Activated CD4-positive, CD25-positive, alpha-beta regulatory T cell treated with anti-CD3 and anti-CD28 coated beads, Interleukin-2, amount 50 U/mL, for 72 hours (primary cell): ENCODE measurements around the gene TCEANC2.
"Not testable (repeated sequence)": the region's sequence is repeated elsewhere in the genome, so short reads cannot be mapped to it uniquely, and the experiment has no call there.

Experiments
- DNase-seq: peaks from one replicate; pipeline ENCODE4 v3.0.0; 2021

TCEANC2 gene

DNA sequence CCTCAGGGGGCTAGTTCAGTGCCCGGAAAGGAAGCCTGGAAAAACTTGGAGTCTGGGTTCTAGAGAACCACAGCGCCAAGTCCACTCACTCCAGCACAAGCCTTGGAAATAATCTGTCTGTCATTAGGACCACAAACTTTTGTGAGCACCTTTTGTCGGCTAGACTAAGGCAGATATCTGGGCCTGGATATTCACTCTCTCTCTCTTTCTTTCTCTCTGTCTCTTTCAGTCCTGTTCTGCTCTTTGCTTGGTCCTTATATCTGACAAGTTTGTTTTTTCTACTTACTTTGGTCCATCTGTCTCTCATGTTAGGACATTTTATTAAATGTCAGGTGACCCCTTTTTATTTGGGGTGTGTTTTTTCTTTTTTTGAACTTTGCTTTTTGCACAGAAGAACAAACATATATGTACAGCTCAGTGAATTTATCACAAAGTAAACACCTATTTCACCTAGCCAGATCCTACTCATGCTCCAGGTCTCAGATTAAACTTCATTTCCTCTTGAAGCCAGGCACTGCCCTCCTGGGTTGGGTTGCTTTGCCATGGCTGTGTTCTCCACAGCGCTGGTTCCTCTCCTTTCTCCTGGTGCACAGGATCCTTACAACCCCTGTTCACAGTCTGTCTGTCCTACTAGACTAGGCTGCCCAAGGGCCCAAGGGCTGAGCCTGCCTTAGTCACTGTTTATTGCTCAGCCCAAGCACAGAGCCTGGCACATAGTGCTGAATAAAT, 40.8 kb downstream of the TCEANC2 start:
- no peak for DNase-seq

DNA sequence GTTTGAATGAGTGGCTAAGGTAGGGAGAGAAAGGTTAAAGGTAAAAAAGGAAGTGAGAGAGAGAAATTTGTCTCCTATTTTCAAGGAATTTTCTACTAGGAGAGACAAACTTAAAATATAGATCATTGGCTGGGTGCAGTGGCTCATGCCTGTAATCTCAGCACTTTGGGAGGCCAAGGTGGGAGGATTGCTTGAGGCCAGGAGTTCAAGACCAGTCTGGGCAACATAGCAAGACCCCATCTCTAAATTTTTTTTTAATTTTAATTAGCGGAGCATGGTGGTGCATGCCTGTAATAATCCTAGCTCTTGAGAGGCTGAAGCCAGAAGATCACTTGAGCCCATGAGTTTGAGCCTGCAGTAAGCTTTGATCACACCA, 41.3 kb downstream of the TCEANC2 start:
- DNase-seq, result not testable (repeated sequence)

DNA sequence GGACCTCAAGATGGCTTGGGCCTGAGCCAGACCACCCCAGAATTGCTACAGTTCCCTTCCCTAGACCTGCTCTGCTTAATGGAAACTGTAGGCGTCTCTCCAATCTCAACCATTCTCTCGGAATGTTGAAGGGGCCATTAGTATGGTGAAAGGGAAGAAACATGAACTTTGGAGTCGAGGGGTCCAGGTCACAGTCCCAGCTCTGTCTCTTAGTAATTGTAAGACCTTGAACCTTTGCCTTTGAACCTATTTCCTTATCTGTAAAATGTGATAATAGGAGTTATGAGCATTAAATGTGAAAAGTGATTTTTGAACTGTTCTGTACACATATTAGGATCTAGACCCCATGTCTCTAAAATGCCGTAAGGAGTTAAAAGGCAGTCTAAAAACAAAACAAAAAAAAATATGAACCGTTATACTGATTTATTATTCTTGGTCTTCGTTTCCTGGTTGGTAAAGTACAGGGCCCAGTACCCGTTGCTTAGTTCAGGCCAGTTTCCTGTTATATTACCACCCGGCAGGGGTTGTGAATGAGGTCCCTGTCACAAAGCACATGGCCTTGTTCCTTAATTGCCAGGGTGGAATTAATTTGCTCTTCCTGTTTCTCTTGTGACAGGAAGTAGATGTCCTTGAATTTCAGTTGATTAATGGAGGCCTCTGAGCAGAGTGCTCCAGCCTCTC, 42.3 kb downstream of the TCEANC2 start:
- DNase-seq, result no peak

DNA sequence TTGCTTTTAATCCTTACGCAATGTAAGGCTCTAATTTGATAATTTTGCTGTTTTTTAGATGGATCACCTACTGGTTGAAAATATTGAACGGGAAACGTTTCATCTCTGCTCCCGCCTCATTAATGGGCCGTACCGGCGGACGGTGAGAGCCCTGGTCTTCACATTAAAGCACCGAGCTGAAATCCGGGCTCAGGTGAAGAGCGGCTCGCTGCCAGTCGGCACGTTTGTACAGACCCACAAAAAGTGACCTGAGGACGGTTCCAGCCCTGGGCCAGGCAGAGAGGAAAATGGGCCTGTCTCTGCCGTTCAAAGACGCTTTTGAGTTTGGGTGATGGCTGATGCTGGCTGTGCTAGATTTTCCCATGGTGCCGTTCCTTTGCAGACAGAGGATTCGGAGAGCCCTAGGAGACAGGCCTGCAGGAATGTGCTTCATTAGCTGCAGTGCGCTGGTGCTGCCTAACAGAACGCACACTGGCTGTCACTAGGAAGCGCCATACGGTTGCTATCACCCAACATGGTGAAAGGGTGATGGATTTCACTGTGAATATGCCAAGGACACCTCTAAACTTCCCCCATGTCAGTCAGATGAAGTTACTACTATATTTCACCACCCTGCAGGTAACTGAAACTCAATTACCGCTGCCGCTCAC, 42.9 kb downstream of the TCEANC2 start:
- no peak for DNase-seq

DNA sequence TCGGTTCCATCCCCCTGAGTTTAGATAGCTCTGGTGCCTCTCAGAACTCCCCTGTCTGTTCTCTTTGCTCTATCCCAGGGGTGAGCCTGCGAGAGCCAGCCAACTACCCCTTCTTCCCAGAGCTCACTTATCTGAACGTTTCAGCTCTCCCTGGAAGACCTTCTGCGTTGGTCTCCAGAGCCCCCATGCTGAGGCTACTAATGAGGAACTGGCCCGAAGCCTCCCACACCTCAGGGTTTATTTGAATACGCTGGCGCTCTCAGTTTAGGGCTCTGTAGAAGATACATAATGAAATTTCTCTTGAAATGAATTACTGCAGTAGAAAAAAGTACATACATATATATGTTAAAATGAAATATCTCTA, 43.5 kb downstream of the TCEANC2 start:
- no peak for DNase-seq

DNA sequence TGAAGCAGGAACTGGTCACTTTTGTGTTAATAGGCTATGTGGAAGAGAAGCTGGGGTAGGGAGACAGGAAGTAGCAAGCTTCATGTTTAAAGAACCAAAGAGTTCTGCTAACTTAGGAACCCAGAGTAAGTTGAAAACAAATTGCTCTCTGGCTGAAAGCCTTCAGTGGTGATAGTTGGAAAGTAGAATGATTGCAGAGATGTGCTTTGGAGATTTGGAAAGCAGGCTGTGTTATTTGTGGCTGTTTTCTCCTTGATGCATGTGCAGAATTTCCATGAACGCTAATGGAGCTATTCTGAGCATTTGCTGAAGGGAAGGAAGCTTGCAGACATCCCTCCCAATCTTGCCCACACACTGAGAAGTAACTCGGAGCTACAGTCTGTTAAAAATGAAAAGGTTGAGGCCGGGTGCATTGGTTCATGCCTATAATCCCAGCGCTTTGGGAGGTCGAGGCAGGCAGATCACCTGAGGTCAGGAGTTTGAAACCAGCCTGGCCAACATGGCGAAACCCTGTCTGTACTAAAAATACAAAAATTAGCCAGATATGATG, 45.7 kb downstream of the TCEANC2 start:
- no peak for DNase-seq

DNA sequence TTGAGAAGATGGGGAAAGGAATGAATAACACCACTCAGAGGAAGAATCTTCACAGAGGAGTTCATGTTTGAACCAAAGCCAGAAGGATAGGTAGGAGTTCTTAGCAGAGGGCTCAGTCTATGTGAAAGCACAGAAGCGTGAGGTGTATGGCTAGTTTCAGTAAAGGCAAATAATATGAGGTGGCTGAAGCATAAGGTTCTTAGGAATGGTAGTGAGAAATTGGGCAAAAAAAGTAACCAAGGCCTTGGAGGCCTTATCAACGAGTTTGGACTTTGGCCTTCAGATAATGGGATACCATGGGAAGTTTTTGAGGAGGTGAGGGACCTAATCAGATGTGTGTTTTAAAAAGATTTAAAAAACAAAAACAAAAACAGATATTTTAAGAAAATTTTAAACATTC, 47.1 kb downstream of the TCEANC2 start:
- DNase-seq, result no peak

DNA sequence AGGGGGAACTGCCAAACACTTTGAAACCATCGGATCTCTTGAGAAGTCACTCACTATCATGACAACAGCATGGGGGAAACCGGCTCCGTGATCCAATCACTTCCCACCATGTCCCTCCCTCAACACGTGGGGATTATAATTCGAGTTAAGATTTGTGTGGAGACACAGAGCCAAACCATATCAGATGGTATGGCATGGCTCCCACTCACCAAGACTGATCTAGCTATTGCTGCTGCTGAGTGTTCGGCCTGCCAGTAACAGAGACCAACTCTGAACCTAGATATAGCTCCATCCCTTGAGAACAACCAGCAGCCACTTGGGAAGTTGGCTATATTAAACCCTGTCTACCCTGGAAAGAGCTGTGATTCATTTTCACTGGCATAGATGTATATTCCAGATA, 50.0 kb downstream of the TCEANC2 start:
- no peak for DNase-seq

DNA sequence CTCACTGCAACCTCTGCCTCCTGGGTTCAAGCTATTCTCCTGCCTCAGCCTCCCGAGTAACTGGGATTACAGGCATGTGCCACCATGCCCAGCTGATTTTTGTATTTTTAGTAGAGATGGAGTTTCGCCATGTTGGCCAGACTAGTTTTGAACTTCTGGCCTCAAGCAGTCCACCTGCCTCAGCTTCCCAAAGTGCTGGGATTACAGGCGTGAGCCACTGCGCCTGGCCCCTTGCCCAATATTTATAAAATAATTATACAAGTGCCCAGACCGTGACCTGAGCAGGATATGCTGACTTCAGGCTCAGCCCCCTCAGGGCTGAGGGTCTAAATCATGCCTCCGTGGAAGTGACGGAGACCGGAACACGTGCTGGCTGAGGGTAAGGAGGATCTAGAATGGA, 51.2 kb downstream of the TCEANC2 start:
- not testable (repeated sequence) for DNase-seq

DNA sequence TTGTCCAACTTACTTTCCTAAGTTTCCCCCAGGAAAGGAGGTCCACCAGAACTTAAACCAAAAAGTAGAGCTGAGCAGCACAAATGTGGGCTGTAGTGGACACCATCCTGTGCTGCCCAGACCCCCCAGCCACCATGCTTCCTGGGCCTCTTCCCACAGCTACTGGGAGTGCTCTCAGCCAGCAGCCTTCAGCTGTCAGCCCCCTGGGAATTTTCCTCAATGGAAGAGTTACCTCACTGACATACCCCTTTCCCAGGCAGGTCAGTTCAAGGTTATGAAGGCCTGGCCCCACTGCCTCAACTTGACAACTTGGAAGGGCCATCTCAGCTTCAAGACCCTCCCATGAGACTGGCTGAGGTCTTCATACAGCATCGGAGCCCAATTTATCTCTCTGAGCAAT, 51.7 kb downstream of the TCEANC2 start:
- DNase-seq, result no peak

DNA sequence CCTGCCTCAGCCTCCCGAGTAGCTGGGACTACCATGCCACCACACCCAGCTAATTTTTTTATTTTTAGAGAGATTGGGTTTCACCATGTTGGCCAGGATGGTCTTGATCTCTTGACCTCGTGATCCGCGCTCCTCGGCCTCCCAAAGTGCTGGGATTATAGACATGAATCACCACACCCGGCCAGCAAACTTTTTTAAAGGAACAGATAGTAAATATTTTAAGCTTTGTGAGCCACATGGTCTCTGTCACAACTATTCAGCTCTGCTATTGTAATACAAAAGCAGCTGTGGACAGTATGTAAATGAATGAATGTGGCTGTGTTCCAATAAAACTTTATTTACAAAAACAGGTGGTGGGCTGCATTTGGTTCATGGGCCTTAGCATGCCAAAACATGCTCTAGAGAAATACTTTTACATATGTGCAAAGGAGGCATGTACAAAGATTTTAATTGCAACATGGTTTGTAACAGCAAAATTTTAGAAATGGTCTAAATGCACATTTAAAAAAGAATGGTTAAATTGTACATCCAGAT, 52.4 kb downstream of the TCEANC2 start:
- no peak for DNase-seq

DNA sequence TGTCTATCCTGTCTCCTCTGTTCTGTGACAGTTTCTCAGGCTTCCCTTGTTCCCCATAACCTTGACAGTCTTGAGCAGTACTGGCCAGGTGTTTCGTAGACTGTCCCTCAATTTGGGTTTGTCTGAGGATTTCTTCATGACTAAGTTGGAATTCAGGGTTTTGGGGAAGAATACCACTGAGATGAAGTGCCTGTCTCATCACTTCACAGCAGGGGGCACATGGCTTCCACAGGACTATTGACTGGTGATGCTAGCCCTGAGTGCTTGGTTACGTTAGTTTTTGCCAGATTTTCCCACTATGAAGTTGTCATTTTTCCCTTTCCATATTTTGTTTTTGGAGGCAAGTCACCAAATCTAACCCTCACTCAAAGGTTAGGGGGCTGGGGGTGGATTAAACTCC, 53.7 kb downstream of the TCEANC2 start:
- DNase-seq, result peak; percentile 9

DNA sequence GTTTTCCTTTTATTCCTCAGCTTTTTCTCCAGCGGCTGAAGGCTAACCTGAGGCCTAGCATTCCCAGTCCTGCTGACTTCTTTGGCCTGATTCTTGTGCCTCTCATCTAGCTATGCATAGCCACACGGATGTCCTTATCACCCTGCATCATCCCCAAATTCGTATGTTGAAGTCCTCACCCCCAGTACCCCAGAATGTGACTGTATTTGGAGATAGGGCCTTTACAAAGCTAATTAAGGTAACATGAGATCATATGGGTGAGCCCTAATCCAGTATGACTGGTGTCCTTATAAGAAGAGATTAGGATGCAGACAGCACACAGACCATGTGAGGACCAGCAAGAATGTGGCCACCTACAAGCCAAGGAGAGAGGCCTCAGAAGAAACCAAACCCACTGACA, 54.7 kb downstream of the TCEANC2 start:
- DNase-seq, result no peak

DNA sequence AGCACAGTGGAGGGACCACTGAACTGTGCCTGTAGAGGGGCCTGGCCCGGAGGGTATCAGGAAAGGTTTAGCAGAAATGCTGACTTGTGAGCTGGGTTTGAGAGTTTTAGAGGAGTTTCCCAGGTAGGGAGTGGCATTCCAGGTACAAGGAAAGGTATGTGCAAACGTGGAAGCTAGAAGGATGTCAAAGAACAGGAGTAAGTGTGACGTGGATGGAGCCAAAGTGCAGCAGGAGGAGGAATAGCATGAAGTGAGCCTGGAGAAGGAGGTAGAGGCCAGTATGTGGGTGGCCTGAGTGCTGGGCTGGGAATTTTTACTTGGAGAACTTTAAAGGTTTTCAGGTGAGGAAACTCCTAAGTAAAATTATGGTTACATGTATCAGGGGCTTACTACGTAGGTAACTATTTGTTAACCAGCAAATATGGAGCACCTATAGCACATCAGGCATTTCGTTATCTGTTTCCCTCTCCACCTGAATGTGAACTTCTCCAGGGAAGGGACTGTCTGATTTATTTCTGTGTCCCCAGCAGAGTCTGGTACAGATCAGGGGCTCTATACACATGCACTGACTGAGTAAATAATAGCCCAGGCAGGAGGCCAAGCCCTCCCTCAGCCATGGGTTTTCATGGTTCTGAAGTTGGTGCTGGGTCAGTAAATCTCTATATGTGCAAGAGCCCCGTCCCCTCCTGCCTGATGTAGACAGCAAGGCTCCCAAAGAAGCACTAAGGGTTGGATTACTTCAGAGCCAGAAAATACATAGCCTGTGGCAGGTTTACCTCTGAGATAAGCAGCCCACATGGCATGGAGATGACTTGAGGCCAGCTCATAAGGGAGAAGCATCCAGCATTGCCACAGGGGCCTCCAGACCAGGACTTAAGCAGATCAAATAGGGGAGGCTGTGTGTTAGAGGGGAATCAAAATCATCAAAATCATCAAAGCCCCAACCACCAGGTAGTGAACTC, 56.0 kb downstream of the TCEANC2 start:
- peak; percentile 17 for DNase-seq

DNA sequence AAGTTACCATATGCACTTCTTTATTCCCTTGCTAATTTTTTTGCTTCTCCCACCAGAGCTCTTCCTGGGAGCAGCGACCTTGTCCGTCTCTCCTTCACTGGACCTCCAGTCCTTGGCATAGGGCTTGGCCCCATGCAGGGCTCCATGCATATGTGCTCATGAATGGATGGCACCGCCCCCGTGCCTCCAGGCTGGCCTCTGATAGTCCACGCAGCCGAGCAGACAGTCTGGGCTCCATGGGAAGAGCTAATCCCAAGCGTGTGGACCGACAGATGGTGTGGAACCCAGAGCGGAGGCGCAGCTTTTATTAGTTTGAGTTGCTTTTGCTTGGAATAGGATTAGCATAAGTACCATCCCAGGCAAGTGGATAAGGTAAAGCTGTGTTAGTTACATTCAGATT, 57.6 kb downstream of the TCEANC2 start:
- no peak for DNase-seq

DNA sequence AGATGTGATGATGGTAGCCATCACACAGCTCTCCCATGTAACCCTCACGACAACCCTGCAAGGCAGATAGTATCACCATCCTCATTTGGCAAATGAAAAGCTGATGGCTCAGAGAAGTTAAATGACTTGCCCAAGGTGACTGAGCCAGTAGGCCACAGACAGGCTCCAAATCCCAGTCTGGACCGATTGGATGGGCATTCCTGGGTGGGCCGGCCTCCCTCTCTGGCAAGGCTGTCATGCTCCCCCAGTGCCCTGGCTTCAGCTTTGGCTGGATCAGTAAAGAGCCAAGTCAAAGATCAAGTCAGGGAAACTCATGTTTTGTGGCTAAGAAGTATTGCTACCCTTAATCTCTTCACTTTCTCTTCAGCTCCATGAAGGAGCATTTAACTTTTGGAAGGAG, 58.2 kb downstream of the TCEANC2 start:
- peak; percentile 9 for DNase-seq

DNA sequence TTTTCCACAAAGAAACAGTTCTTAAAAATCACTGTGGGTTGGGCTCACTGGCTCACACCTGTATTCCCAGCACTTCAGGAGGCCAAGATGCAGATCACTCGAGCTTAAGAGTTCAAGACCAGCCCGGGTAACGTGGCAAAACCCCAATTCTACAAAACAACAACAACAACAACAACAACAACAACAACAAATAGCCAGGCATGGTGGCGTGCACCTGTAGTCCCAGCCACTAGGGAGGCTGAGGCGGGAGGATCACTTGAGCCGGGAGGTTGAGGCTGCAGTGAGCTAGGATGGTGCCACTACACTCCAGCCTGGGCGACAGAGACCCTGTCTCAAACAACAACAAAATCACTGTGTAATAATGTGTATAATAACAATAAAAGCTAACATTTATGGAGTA, 58.6 kb downstream of the TCEANC2 start:
- DNase-seq, result no peak

DNA sequence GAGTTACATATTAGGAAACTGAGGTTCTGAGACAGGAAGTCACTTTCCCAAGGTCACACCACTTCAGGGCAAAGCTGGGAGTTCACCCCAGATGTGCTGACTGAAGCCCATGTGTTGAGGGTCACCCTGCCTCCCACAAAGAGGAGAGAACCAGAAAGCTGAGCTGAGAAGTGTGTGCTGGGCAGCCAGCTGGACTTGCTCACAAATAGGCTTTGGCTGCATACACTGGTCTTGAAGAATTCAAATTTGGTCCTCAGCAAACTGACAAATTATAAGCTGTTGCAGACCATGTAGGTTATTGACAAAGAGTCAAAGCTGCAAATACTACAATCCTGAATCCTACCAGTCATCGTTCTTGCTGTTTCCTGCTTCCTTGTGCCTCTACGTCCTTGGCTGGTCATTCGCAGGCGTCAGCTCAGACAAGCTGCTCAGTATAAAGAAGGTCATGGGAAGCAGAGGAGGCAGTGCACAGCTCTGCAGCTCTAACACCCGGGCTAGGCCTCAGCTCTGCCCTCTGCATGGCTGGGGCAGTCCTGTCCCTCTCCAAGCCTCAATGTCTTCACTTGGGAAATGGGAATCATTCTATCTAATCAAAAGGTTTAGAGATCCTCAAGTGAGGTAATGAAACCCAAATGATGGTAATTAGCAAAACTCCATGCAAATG, 59.4 kb downstream of the TCEANC2 start:
- no peak for DNase-seq

DNA sequence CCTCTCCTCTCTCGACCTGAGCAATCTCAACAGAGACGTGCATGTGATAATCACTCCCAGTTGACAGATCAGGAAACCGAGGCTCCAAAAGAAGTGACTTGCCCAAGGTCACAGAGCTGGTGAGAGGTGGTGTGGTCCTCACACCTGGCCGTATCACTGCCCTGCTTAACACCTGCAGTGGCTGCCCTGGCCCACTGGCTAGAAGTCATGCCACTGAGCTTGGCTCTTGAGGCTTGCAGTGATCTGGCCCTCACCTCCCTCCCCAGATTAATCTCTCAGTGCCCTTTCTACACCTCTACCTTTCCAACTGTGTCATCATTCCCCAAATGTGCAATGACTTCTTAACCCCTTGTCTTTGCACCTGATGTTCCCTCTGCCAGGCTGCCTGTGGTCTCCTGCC, 60.6 kb downstream of the TCEANC2 start:
- peak; percentile 20 for DNase-seq

DNA sequence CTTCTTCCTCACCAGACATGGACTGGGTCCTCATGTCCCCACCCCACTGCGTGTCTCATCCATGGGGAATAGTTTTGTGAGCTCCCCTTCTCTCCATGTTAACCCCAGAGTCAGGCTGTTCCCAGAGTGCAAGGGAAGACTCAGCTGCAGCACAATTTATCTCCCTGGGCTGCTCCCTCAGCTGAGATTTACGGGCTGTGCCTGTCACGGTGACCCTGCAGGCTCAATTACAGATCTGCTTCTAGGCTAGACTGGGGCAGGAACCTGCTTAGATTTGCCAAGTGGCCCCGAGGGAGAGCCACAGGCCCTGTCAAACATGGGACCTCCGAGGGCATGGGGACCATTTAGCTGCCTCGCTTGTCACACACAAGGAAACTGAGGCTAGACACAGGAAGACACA, 61.5 kb downstream of the TCEANC2 start:
- DNase-seq, result no peak

DNA sequence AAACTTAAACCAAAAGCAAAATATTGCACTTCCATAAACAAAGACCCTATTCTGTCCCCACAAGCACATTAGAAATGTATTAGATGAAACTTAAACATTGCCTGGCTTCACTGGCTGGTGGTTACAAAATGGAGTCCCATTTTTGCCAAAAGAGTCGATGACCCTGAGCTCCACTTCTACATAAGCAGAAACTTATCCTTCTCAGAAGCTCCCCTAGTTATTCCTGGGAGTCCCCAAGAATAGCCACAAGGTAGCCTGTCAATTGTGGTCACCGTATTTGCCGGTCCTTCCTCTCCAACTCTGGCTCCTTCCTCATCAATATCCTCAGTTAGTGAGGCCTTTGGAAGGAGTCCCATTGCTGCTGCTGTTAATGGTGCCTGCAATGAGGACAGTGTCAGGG, 62.1 kb downstream of the TCEANC2 start:
- no peak for DNase-seq
